Measurements from ENCODE around the gene GNRH2. TPM values are rescaled to one million over a fixed set of nuclear protein-coding genes. Genes with fewer than 3 reads are reported as not detected.
A peak's percentile ranks its signal among the peaks of the same experiment; 100 is the strongest.
"Not testable (repeated sequence)": the region's sequence is repeated elsewhere in the genome, so short reads cannot be mapped to it uniquely, and the experiment has no call there.

Gene GNRH2
- polyA plus RNA-seq, 6 donors from 2014 or later = not detected

DNA sequence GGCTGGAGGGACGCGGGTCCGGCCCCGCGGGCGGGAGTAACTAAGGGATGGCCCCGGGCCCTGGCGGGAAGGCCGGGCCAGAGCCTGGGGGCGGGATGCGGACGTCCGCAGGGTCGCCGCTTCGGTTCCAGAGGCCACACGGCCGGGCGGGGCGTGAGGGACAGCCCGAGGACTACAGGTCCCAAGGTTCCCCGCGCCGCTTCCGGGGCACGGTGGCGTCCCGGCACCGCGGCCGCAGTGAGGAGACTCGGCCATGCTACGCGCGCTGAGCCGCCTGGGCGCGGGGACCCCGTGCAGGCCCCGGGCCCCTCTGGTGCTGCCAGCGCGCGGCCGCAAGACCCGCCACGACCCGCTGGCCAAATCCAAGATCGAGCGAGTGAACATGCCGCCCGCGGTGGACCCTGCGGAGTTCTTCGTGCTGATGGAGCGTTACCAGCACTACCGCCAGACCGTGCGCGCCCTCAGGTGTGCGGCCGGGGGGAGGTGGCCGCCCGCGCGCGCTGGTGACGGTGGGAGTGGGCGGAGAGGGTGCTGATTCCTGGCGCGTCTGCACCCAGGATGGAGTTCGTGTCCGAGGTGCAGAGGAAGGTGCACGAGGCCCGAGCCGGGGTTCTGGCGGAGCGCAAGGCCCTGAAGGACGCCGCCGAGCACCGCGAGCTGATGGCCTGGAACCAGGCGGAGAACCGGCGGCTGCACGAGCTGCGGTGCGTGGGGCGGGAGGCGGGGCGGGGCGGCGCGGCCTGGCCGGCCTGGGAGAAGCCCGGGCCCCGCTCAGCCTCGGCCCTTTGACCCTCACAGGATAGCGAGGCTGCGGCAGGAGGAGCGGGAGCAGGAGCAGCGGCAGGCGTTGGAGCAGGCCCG, 2.6 kb downstream of the GNRH2 start, which contains the start of gene MRPS26:
MRPS26 (plus strand) TSS at position 237 of the 861 bp plus-strand sequence; CDS start at position 254, 17 bp downstream.
- peak; percentile 88 to 89 for ATAC-seq (ENCODE audit: low read depth in 2 of 2)
- H3K4me3 Mint-ChIP-seq = peak within 1 kb of the TSS; percentile 78 to 95 (median 92)
- peak within 1 kb of the TSS; percentile 80 to 93 (median 88) for H3K27ac Mint-ChIP-seq
- peak; percentile 80 for DNase-seq
- H3K27me3 Mint-ChIP-seq = no peaks in the 10 kb centered on the region
- peaks cover 17 to 28% (median 21%) of the 10 kb centered on the region in 3 donors for H3K4me1 Mint-ChIP-seq
- peaks cover 0 to 3% of the 10 kb centered on the region in 2 donors for H3K36me3 Mint-ChIP-seq
- H3K9me3 Mint-ChIP-seq = no peaks in the 10 kb centered on the region

DNA sequence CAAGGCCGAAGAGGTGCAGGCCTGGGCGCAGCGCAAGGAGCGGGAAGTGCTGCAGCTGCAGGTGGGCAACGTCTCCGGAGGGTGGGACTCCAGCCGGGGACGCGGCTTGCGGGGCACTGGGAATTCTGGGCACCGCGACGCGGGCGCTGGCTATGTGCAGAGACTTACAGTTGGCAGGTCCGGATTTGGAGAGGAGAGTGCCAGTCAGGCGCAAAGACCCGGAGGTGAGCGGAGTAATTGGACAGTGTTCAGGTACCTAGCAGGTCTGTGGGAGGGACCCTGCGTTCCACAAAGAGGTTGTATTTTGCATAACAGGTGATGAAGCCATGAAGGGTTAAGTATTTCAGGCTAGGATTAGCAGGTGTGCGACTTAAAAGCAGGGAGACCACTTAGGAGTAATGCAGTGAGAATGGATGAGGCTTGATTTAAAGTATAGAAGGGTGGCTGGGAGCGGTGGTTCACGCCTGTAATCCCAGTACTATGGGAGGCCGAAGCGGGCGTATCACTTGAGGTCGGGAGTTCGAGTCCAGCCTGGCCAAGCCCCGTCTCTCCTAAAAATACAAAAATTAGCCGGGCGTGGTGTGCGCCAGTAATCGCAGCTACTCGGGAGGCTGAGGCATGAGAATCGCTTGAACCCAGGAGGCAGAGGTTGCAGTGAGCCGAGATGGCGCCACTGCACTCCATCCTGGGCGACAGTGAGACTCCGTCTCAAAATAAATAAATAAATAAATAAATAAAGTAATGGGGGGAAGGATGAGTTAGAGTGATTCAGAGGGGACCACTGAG, 3.4 kb downstream of the GNRH2 start:
- H3K9me3 Mint-ChIP-seq = no peaks in the 10 kb centered on the region

DNA sequence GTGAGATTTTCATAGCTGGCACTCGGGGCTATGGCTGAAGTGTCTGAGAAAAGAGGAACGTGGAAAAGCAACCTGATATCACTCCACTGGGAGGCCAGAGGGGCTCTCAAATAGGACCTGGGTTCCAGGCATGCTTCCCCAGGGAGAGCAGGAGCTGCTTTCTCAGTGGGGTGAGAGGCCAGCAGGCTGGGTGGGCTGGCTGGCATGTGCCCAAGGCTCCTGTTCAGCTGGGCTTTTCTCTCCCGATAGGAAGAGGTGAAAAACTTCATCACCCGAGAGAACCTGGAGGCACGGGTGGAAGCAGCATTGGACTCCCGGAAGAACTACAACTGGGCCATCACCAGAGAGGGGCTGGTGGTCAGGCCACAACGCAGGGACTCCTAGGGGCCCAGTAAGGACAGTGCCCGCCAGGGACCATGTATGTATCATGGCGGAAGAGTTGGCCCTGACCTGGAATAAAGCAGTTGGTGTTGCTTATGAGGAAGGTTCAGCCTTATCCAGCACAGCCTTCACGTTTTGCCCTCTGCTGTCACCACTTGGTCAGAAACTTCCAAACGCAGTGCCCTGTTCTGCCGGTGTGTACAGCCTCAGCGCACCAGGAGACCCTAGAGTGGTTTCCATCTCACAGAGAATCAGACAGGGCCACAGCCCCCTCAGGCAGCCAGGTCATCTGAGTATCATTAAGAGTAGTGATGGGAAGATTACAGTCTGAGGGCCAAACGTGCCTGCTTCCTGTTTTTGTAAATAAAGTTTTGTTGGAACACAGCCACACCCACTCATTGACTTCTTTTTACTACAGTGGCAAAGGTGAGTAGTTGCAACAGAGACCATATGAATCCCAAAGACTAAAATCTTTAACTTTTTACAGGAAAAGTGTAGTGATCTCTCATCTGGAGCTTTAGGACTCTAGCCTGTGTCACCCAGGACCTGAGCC, 4.3 kb downstream of the GNRH2 start:
- no peaks in the 10 kb centered on the region for H3K9me3 Mint-ChIP-seq
- H3K4me1 Mint-ChIP-seq = peaks cover 17 to 28% (median 17%) of the 10 kb centered on the region in 3 donors
- DNase-seq = no peak
- H3K36me3 Mint-ChIP-seq = peaks cover 0 to 3% of the 10 kb centered on the region in 2 donors
- no peaks in the 10 kb centered on the region for H3K27me3 Mint-ChIP-seq
- peak overlapping the region; percentile 78 to 94 (median 90) for H3K4me3 Mint-ChIP-seq
- H3K27ac Mint-ChIP-seq = peak overlapping the region in 1 of 6 donors; percentile 64
- ATAC-seq (ENCODE audit: low read depth in 2 of 2) = no peak

More for the DNA sequence above, 3.4 kb downstream of the GNRH2 start:
- Mint-ChIP-seq H3K27ac (peak overlapping the region in 4 of 6 donors; percentile 39 to 81 (median 64)), H3K27me3 (no peaks in the 10 kb centered on the region), H3K4me1 (peaks cover 17 to 28% (median 17%) of the 10 kb centered on the region in 3 donors), H3K36me3 (peaks cover 0 to 3% of the 10 kb centered on the region in 2 donors), H3K4me3 (peak overlapping the region; percentile 78 to 94 (median 90))
- no peak for DNase-seq
- ATAC-seq (ENCODE audit: low read depth in 2 of 2) = no peak

DNA sequence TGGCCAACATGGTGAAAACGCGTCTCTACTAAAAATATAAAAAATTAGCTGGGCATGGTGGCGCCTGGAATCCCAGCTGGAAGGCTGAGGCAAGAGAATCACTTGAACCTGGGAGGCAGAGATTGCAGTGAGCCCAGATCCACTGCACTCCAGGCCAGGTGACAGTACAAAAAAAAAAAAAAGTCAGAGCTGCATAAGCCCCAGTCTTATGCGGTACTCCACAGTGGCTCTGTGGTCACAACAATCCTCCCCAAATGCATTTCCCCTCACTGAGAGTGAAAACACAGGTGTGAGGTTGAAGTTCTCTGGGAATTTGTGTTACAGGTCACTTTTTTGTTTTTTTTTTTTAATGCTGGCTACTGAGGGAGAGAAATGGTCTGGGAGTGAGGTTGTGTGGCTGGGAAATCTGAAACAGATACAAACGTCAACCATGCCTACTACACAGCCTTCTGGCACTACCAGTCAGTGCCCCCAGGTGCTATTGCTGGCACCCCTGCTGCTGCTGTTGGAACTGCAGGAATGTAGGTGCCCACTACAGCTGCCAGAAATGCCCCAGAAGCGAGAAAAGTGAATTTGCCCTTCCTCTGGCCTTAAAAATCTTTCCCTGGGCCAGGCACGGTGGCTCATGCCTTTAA, 8.1 kb downstream of the GNRH2 start:
- Mint-ChIP-seq H3K36me3 (peaks cover 0 to 3% of the 10 kb centered on the region in 2 donors), H3K27ac (no peak overlapping the region), H3K27me3 (no peaks in the 10 kb centered on the region), H3K4me1 (peaks cover 7 to 15% (median 10%) of the 10 kb centered on the region in 3 donors), H3K9me3 (no peaks in the 10 kb centered on the region), H3K4me3 (no peak overlapping the region)
- ATAC-seq (ENCODE audit: low read depth in 2 of 2) (peak in 1 of 2 donors; percentile 43), DNase-seq (no peak)

DNA sequence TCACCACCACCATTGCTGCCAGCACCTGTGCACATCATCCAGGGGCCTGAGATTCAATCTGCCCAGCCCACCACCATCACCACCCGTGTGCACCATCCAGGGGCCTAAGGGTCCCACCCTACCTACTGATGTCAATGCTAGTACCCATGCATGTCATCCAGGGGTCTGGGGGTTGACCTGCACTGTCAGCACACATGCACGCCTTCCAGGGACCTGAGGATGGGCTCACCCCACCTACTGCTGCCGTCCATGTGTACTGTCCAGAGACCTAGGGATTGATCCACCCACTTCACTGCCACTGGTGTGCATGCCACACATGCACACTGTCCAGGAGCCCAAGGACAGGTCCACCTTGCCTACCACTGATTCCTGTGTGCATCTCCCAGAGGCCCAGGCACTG, 16.1 kb downstream of the GNRH2 start:
- H3K4me3 Mint-ChIP-seq = no peak overlapping the region
- DNase-seq = no peak

DNA sequence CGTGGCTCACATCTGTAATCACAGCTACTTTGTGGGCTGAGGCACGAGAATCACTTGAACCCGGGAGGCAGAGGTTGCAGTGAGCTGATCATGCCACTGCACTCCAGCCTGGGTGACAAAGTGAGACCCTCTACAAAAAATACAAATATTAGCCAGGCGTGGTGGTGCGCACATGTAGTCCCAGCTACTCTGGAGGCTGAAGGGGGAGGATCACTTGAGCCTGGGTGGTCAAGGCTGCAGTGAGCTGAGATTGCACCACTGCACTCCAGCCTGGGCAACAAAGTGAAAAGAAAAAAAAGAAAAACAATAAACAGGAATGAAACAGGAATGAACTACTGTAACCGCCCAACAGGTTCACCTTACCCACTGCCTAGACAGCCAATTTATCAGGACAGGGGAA, 20.7 kb downstream of the GNRH2 start:
- not testable (repeated sequence) for H3K4me3 Mint-ChIP-seq; H3K9me3 Mint-ChIP-seq; DNase-seq; H3K36me3 Mint-ChIP-seq; H3K27me3 Mint-ChIP-seq; ATAC-seq (ENCODE audit: low read depth in 2 of 2)
- Mint-ChIP-seq H3K4me1 (peaks cover 8 to 31% (median 30%) of the 10 kb centered on the region in 3 donors), H3K27ac (peak overlapping the region in 2 of 6 donors; percentile 74 to 89)

More for the DNA sequence above, 16.1 kb downstream of the GNRH2 start:
- Mint-ChIP-seq H3K4me1 (peaks cover under 1 to 17% (median 5%) of the 10 kb centered on the region in 3 donors), H3K27ac (no peak overlapping the region), H3K27me3 (no peaks in the 10 kb centered on the region), H3K36me3 (no peaks in the 10 kb centered on the region), H3K9me3 (no peaks in the 10 kb centered on the region)
- no peak for ATAC-seq (ENCODE audit: low read depth in 2 of 2)

DNA sequence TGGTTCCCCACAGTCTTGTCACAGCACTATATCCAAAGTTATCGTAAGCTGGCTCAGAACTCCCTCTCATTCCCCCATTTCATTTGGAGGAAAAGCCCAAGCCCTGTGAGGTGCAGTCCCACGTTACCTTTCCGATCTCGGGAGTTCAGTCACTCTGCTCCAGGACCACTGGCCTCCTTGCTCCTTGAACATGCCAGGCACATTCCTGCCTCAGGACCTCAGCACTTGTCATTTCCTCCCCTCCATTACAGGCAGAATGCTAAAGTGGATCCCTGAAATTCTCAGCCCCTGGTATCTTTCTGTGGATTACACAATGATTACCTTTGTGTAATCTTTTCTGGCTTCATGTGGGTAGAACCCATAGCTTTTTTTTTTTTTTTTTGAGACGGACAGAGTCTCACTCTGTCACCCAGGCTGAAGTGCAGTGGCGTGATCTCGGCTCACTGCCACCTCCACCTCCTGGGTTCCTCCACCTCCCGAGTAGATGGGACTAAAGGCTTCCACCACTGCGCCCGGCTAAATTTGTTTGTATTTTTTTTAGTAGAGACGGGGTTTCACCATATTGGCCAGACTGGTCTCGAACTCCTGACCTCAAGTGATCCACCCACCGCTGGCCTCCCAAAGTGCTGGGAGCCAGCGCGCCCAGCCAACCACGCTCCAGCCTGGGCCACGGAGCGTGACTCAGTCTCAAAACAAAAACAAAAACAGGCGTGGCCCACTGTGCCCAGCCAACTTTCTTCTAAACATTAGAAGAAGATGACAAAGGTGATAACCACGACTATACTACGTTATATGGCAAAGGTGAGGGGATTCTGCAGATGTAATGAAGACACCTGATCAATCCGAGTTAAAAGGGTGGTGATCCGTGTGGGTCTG, 24.0 kb downstream of the GNRH2 start:
- H3K27me3 Mint-ChIP-seq = no peaks in the 10 kb centered on the region
- peaks cover 15 to 42% (median 27%) of the 10 kb centered on the region in 3 donors for H3K4me1 Mint-ChIP-seq
- H3K27ac Mint-ChIP-seq = peak overlapping the region in 4 of 6 donors; percentile 68 to 73 (median 70)
- peaks cover 0 to 5% of the 10 kb centered on the region in 2 donors for H3K36me3 Mint-ChIP-seq
- no peaks in the 10 kb centered on the region for H3K9me3 Mint-ChIP-seq
- H3K4me3 Mint-ChIP-seq = peak overlapping the region in 1 of 8 donors; percentile 51
- DNase-seq (no peak), ATAC-seq (ENCODE audit: low read depth in 2 of 2) (no peak)

DNA sequence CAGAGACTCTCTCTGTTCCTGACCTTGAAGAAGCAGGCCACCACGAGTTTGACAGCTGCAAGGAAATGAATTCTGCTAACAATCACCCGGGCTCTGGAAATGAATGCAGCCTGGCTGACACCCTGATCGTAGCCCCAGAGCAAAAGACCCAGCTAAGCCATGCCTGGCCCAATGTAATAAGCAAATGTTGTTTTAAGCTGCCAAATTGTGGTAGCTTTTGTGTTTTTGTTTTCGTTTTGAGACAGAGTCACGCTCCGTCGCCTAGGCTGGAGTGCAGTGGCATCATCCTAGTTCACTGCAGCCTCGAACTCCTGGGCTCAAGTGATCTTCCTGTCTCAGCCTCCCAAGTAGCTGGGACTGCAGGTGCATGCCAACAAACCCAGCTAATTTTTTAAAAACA, 24.7 kb downstream of the GNRH2 start:
- H3K27ac Mint-ChIP-seq = peak overlapping the region in 1 of 6 donors; percentile 69
- no peak overlapping the region for H3K4me3 Mint-ChIP-seq
- H3K4me1 Mint-ChIP-seq = peaks cover 19 to 45% (median 30%) of the 10 kb centered on the region in 3 donors
- DNase-seq = no peak
- no peaks in the 10 kb centered on the region for H3K9me3 Mint-ChIP-seq
- peaks cover 0 to 5% of the 10 kb centered on the region in 2 donors for H3K36me3 Mint-ChIP-seq
- ATAC-seq (ENCODE audit: low read depth in 2 of 2) = no peak
- H3K27me3 Mint-ChIP-seq = no peaks in the 10 kb centered on the region

DNA sequence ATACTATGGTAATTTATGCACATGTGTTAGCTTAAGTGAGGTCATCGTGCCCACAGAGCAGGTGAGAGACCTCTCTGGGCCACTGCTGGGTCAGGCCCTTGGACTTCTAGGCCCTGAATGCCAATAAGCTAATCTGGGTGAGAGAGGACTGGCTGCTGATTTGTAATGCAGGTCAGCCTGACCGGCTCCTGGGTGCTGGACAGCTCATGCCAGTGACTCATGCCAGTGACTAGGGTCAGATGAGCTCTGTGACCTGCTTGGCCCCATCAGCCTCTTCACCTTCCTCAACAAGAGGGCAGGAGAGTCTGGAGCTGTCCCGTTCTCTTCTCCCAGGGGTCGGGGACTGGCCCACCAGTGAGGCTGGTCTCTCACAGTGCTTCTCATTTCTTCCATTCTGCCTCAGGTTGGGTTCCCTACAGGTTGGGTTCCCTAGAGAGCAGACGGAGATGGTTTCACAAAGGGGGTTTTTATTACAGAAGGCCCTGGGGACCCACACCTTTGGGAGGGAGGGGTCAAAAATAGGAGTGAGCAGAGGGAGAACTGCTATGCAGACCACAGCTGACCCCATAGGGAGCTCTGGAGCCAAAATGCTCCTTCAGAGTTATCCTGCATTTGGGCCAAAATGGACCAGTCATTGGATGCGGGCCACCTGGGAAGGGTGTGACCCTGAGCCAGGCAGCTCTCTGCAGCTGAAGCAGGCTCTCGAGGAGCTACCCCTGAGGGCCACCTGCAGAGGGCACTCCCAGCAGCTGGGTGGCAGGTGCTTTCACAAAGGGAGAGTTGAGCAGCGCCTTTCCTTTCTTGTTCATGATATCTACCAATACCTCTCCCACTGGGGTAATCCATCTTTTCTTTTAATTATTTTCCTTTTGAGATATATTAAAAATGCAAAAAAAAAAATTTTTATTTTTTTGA, 25.8 kb downstream of the GNRH2 start:
- Mint-ChIP-seq H3K4me3 (peak overlapping the region in 1 of 8 donors; percentile 52), H3K27me3 (peaks cover 0 to 2% (median 0%) of the 10 kb centered on the region in 3 donors), H3K36me3 (peaks cover 0 to 5% of the 10 kb centered on the region in 2 donors), H3K27ac (no peak overlapping the region), H3K4me1 (peaks cover 19 to 45% (median 30%) of the 10 kb centered on the region in 3 donors), H3K9me3 (no peaks in the 10 kb centered on the region)
- ATAC-seq (ENCODE audit: low read depth in 2 of 2) (peak in 1 of 2 donors; percentile 17), DNase-seq (no peak)

DNA sequence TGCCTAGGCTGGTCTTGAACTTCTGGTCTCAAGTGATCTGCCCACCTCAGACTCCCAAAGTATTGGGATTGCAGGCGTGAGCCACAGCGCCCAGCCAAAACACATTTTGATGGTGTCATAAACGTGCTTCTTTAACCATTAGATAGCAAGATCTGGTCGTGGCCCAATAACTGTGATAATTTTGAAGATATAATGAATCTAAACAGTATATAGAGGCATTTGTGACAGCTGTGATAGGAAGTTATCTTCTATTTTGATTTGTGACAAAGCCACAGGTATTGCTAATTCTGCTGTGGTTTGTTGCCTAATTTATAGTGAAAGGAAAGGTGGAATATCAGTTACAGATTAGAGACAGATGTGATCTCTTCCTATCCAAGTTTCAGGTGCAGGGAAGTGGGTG, 27.3 kb downstream of the GNRH2 start:
- ATAC-seq (ENCODE audit: low read depth in 2 of 2) (no peak), DNase-seq (no peak)
- peak overlapping the region in 5 of 6 donors; percentile 3 to 92 (median 62) for H3K27ac Mint-ChIP-seq
- H3K27me3 Mint-ChIP-seq = peaks cover 0 to 7% (median 4%) of the 10 kb centered on the region in 3 donors
- H3K9me3 Mint-ChIP-seq = no peaks in the 10 kb centered on the region
- peaks cover 0 to 5% of the 10 kb centered on the region in 2 donors for H3K36me3 Mint-ChIP-seq
- peak overlapping the region; percentile 75 to 91 (median 88) for H3K4me3 Mint-ChIP-seq
- peaks cover 15 to 42% (median 24%) of the 10 kb centered on the region in 3 donors for H3K4me1 Mint-ChIP-seq

DNA sequence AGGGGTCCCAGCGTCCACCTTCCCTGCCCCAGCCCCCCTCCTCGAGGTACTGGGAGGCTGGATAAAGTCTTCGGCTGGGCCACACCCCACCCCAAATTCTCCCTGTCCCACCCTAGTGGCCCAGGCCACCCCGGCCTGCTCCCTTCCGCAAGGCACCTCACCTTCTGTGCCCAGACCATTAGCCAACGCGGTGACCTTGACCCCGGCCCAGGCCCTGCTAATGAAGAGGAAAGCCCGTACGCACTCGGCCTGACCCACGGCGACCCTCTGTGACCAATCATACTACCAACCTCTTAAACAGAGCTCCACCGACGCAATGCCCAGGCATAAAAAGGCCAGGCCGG, 27.8 kb downstream of the GNRH2 start:
- no peak for DNase-seq
- Mint-ChIP-seq H3K27ac (peak overlapping the region in 4 of 6 donors; percentile 34 to 92 (median 74)), H3K4me3 (peak overlapping the region; percentile 75 to 91 (median 88))

More for the DNA sequence above, 27.8 kb downstream of the GNRH2 start:
- Mint-ChIP-seq H3K27me3 (peaks cover 2 to 9% (median 8%) of the 10 kb centered on the region in 3 donors), H3K36me3 (peaks cover 0 to 5% of the 10 kb centered on the region in 2 donors), H3K4me1 (peaks cover 15 to 42% (median 24%) of the 10 kb centered on the region in 3 donors), H3K9me3 (no peaks in the 10 kb centered on the region)
- ATAC-seq (ENCODE audit: low read depth in 2 of 2) = no peak
